ENCODE data around the gene CCDC6. TPM values are rescaled to one million over a fixed set of nuclear protein-coding genes. Genes with fewer than 3 reads are reported as not detected.
"Not testable (repeated sequence)": the region's sequence is repeated elsewhere in the genome, so short reads cannot be mapped to it uniquely, and the experiment has no call there.

Gene CCDC6
- total RNA-seq (2014; rRNA removed; shearing (Covaris generic)) = 28.1 and 43.5 TPM in 2 replicates

- DNase-seq (ENCODE audit: low spot score) = peak; percentile 92
- in situ Hi-C loops (cut with HindIII; ENCODE audit: low sequenced_read_pairs) = loop anchor here (5.0 kb wide), 1 partner anchor 84 kb away; no protein-coding TSS in a partner anchor
These were observed at the start of gene CCDC6 for GRCh38 chr10:59906417-59907202. TSS of gene CCDC6 (minus strand) at chr10:59906556. CDS start at chr10:59906424, 132 bp downstream.

- in situ Hi-C loops (cut with HindIII; ENCODE audit: low sequenced_read_pairs) = no loop called here
- DNase-seq (ENCODE audit: low spot score) = no peak
These were observed 47.9 kb upstream of the CCDC6 start for GRCh38 chr10:59954296-59954695.

- DNase-seq (ENCODE audit: low spot score); in situ Hi-C loops (cut with HindIII; ENCODE audit: low sequenced_read_pairs): not testable (repeated sequence)
These were observed 47.4 kb upstream of the CCDC6 start for GRCh38 chr10:59953711-59954110.

GRCh38 chr10:59950105-59950504 lies 43.7 kb upstream of the CCDC6 start:
- no peak for DNase-seq (ENCODE audit: low spot score)
- in situ Hi-C loops (cut with HindIII; ENCODE audit: low sequenced_read_pairs) = no loop called here

GRCh38 chr10:59949608-59950007 lies 43.3 kb upstream of the CCDC6 start:
- DNase-seq (ENCODE audit: low spot score) = no peak
- in situ Hi-C loops (cut with HindIII; ENCODE audit: low sequenced_read_pairs) = no loop called here

- in situ Hi-C loops (cut with HindIII; ENCODE audit: low sequenced_read_pairs) = no loop called here
- DNase-seq (ENCODE audit: low spot score) = no peak
These were observed 39.6 kb upstream of the CCDC6 start for GRCh38 chr10:59945991-59946390.

- in situ Hi-C loops (cut with HindIII; ENCODE audit: low sequenced_read_pairs) = no loop called here
- no peak for DNase-seq (ENCODE audit: low spot score)
These were observed 39.2 kb upstream of the CCDC6 start for GRCh38 chr10:59945590-59945989.

- no peak for DNase-seq (ENCODE audit: low spot score)
- in situ Hi-C loops (cut with HindIII; ENCODE audit: low sequenced_read_pairs) = no loop called here
These were observed 38.1 kb upstream of the CCDC6 start for GRCh38 chr10:59944339-59944935.

- in situ Hi-C loops (cut with HindIII; ENCODE audit: low sequenced_read_pairs) = no loop called here
- DNase-seq (ENCODE audit: low spot score) = no peak
These were observed 36.2 kb upstream of the CCDC6 start for GRCh38 chr10:59942556-59942955.

- DNase-seq (ENCODE audit: low spot score) = no peak
- in situ Hi-C loops (cut with HindIII; ENCODE audit: low sequenced_read_pairs) = no loop called here
These were observed 31.4 kb upstream of the CCDC6 start for GRCh38 chr10:59937720-59938119.

GRCh38 chr10:59934701-59935100 lies 28.3 kb upstream of the CCDC6 start:
- DNase-seq (ENCODE audit: low spot score) = no peak
- in situ Hi-C loops (cut with HindIII; ENCODE audit: low sequenced_read_pairs) = no loop called here

- in situ Hi-C loops (cut with HindIII; ENCODE audit: low sequenced_read_pairs) = not testable (repeated sequence)
These were observed 24.6 kb upstream of the CCDC6 start for GRCh38 chr10:59930788-59931521.

GRCh38 chr10:59926086-59926485 lies 19.7 kb upstream of the CCDC6 start:
- DNase-seq (ENCODE audit: low spot score) = no peak
- in situ Hi-C loops (cut with HindIII; ENCODE audit: low sequenced_read_pairs) = no loop called here

More at GRCh38 chr10:59930788-59931521, 24.6 kb upstream of the CCDC6 start:
- DNase-seq (ENCODE audit: low spot score) = not testable (repeated sequence)

GRCh38 chr10:59922907-59923306 lies 16.6 kb upstream of the CCDC6 start:
- in situ Hi-C loops (cut with HindIII; ENCODE audit: low sequenced_read_pairs) = no loop called here
- no peak for DNase-seq (ENCODE audit: low spot score)

- no peak for DNase-seq (ENCODE audit: low spot score)
- in situ Hi-C loops (cut with HindIII; ENCODE audit: low sequenced_read_pairs) = no loop called here
These were observed 11.6 kb upstream of the CCDC6 start for GRCh38 chr10:59917922-59918321.

- in situ Hi-C loops (cut with HindIII; ENCODE audit: low sequenced_read_pairs) = no loop called here
These were observed 7.3 kb upstream of the CCDC6 start for GRCh38 chr10:59913547-59914237.

GRCh38 chr10:59910867-59911266 lies 4.5 kb upstream of the CCDC6 start:
- no peak for DNase-seq (ENCODE audit: low spot score)
- in situ Hi-C loops (cut with HindIII; ENCODE audit: low sequenced_read_pairs) = no loop called here

More at GRCh38 chr10:59913547-59914237, 7.3 kb upstream of the CCDC6 start:
- no peak for DNase-seq (ENCODE audit: low spot score)

GRCh38 chr10:59909815-59910214 lies 3.5 kb upstream of the CCDC6 start:
- in situ Hi-C loops (cut with HindIII; ENCODE audit: low sequenced_read_pairs) = loop anchor here (5.0 kb wide), 1 partner anchor 88 kb away; no protein-coding TSS in a partner anchor
- DNase-seq (ENCODE audit: low spot score) = no peak

GRCh38 chr10:59908808-59909143 lies 2.4 kb upstream of the CCDC6 start:
- in situ Hi-C loops (cut with HindIII; ENCODE audit: low sequenced_read_pairs) = loop anchor here (5.0 kb wide), 1 partner anchor 86 kb away; no protein-coding TSS in a partner anchor
- no peak for DNase-seq (ENCODE audit: low spot score)

All from G401 (cell line).